Gastroesophageal sphincter (tissue), 4 donors: ENCODE results near the gene TECPR2. TPM values are rescaled to one million over a fixed set of nuclear protein-coding genes. Genes with fewer than 3 reads are reported as not detected.
A peak's percentile ranks its signal among the peaks of the same experiment; 100 is the strongest.

Source experiments
- ATAC-seq: fragments of 150-250 bp; one replicate; pipeline ENCODE4 v1.9.1; 2016; ENCODE audit warnings: mild to moderate bottlenecking, moderate library complexity
- H3K27ac ChIP-seq, 4 donors: fragments of 200-600 bp; sonication (generic) in 3 of 4; 1 replicate in 3 of 4; 2 replicates in 1 of 4; pipeline ENCODE4 v1.5.1; 2016 to 2019
- H3K27me3 ChIP-seq: fragments of 200-600 bp; sonication (generic); one replicate; pipeline ENCODE4 v1.5.1; 2019
- H3K36me3 ChIP-seq, 2 donors: fragments of 200-600 bp; sonication (generic); one replicate each; pipeline ENCODE4 v1.5.1; 2019; ENCODE audit warnings: control low read depth in 1 of 2
- H3K4me1 ChIP-seq, 3 donors: fragments of 200-600 bp; sonication (generic); 1 replicate in 2 of 3; 2 replicates in 1 of 3; pipeline ENCODE4 v1.5.1; 2016 to 2019; ENCODE audit warnings: control low read depth in 2 of 3
- H3K4me3 ChIP-seq, 2 donors: fragments of 200-600 bp; sonication (generic); one replicate each; pipeline ENCODE4 v1.5.1; 2019; ENCODE audit warnings: mild to moderate bottlenecking in 1 of 2, moderate library complexity in 1 of 2
- H3K9me3 ChIP-seq, 3 donors: fragments of 200-600 bp; sonication (generic); one replicate each; pipeline ENCODE4 v1.5.1; 2017 to 2019; ENCODE audit warnings: control low read depth in 2 of 3
- CTCF ChIP-seq, 4 experiments: fragments of 200-600 bp in 2 of 4; fragments of 450-650 bp in 2 of 4; sonication (generic) in 1 of 4; IDR thresholded peaks; one replicate each; pipeline ENCODE4 v1.5.1; 2017 to 2019; ENCODE audit warnings: antibody characterized with exemption in 4 of 4, mild to moderate bottlenecking in 2 of 4, moderate library complexity in 2 of 4
- EP300 ChIP-seq: sonication (generic); formaldehyde crosslinking; IDR thresholded peaks from one replicate; pipeline ENCODE4 v1.6.1; 2017; ENCODE audit warnings: antibody characterized with exemption, mild to moderate bottlenecking
- POLR2A ChIP-seq, 2 donors: fragments of 450-650 bp; IDR thresholded peaks; one replicate each; pipeline ENCODE4 v1.6.1; 2017; ENCODE audit warnings: antibody characterized with exemption in 2 of 2, mild to moderate bottlenecking in 2 of 2, moderate library complexity in 1 of 2
- POLR2AphosphoS5 ChIP-seq: sonication (generic); formaldehyde crosslinking; IDR thresholded peaks from one replicate; pipeline ENCODE4 v1.6.1; 2017; ENCODE audit warnings: antibody characterized with exemption
- WGBS, 2 donors: methylation state at CpG; one replicate each; pipeline ENCODE4 v1.1.5; 2018; ENCODE audit warnings: low coverage in 1 of 2; 5-methylcytosine and 5-hydroxymethylcytosine counted together
- total RNA-seq, 4 donors: library from RNA; depleted of rRNA; stranded (reverse); fragments of >200 nt; gene quantifications; one replicate each; pipeline ENCODE4 v1.1.0, GENCODE V29; 2016

The TECPR2 gene
- total RNA-seq, 4 donors from 2014 or later: 26.0 to 57.2 (median 30.5) TPM

DNA sequence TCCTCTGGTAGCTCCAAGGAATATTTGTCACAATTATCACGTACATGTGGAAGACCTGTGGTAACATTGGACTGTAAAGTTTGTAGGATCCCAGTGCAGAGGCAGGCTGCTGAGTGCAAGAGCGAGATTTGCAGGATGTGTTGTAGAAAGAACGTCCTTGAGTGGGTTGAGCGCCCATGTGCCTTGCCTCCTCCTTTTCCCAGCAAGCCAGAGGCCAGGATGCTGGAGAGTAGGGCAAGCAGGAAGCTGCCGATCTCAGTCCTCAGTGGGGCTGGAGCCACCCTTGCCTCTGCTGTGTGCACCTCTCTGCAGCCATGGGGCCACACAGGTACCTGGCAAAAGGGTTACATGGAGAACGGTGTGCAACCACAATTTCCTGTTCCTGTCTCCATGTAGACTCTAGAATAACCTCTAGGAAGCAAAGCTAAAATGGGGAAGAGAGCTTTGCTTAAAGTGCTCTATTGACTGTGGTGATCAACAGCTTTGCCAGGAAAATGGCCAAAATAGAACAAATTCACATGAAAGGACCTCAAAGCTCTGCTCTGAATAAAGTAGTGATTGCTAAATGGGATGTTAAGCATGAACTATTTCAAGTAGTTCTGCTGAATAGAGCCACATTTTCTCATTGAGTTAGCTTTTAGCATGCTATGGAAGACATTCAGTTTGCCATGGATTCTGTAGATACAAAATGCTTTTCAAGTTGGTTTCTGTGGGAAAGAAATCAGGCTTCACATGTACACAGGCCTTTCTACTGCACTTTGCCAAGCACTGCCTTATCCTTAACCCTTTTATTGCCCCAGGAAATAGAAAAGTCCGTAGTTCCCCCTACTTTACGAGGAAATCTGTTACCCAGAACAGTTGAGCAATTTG, 109.4 kb downstream of the TECPR2 start:
- Histone ChIP-seq H3K27ac (no peak overlapping the region), H3K36me3 (peaks cover 0 to 19% of the 10 kb centered on the region in 2 donors), H3K4me3 (no peak overlapping the region), H3K4me1 (peaks cover 0 to 6% (median 0%) of the 10 kb centered on the region in 3 donors), H3K27me3 (no peaks in the 10 kb centered on the region), H3K9me3 (no peaks in the 10 kb centered on the region)
- ATAC-seq: no peak
- WGBS, 2 donors: 63 to 97% methylated on average over 4 to 6 of the region's 8 CpGs
- TF ChIP-seq POLR2A (IDR thresholded peaks at IDR 0.05): no peak
- TF ChIP-seq CTCF (IDR thresholded peaks at IDR 0.05): no peak
- TF ChIP-seq POLR2AphosphoS5: no peak

GRCh38 chr14:102472791-102473150, 110.0 kb downstream of the TECPR2 start:
- no peaks in the 10 kb centered on the region for H3K9me3 ChIP-seq
- H3K27ac ChIP-seq: no peak overlapping the region
- 100% methylated on average over 1 of the region's 9 CpGs; no CpG with 5 or more reads in 1 of the 2 donors for WGBS, 2 donors
- H3K36me3 ChIP-seq: peaks cover 0 to 16% of the 10 kb centered on the region in 2 donors
- no peak for ATAC-seq
- no peak overlapping the region for H3K4me3 ChIP-seq
- H3K4me1 ChIP-seq: peaks cover 0 to 6% (median 0%) of the 10 kb centered on the region in 3 donors
- H3K27me3 ChIP-seq: no peaks in the 10 kb centered on the region
- TF ChIP-seq CTCF (IDR thresholded peaks at IDR 0.05): no peak
- TF ChIP-seq POLR2AphosphoS5: no peak
- TF ChIP-seq POLR2A (IDR thresholded peaks at IDR 0.05): no peak
- TF ChIP-seq EP300: no peak

DNA sequence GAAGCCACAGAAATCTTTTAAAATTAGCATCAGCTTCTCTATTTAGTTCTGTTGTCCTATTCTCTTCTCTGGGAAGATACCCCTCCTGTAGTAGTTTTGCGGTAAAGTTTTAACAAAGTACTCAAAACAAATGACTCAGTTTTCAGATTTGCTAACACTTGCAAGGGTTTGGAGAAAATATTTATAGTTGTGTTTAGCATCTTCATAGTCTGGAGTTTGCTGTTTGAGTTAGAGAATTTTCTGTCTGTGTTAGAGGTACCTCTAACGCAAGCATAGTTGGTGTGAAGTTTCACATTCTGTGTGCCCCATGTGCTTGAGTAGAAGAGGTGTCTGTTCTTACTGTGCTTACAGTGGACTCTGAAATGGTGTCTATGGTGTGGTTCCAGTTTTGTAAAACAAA, 110.8 kb downstream of the TECPR2 start:
- WGBS, 2 donors: 90% methylated on average over 1 to 2 of the region's 2 CpGs

GRCh38 chr14:102474934-102475333, 112.2 kb downstream of the TECPR2 start:
- Histone ChIP-seq H3K27me3 (no peaks in the 10 kb centered on the region), H3K36me3 (peaks cover 0 to 16% of the 10 kb centered on the region in 2 donors), H3K4me3 (no peak overlapping the region), H3K4me1 (peaks cover 0 to 14% (median 0%) of the 10 kb centered on the region in 3 donors), H3K27ac (no peak overlapping the region), H3K9me3 (no peaks in the 10 kb centered on the region)
- 30 to 83% methylated on average over 2 to 3 of the region's 5 CpGs for whole genome bisulfite sequencing, 2 donors
- TF ChIP-seq POLR2AphosphoS5 (no peak), EP300 (no peak), CTCF (IDR thresholded peaks at IDR 0.05) (no peak), POLR2A (IDR thresholded peaks at IDR 0.05) (no peak)
- peak; percentile 41 for ATAC-seq

More for the DNA sequence above, 110.8 kb downstream of the TECPR2 start:
- no peaks in the 10 kb centered on the region for H3K9me3 ChIP-seq
- peaks cover 0 to 16% of the 10 kb centered on the region in 2 donors for H3K36me3 ChIP-seq
- no peak overlapping the region for H3K4me3 ChIP-seq
- ATAC-seq: no peak
- H3K27ac ChIP-seq: no peak overlapping the region
- H3K4me1 ChIP-seq: peaks cover 0 to 6% (median 0%) of the 10 kb centered on the region in 3 donors
- TF ChIP-seq POLR2AphosphoS5 (no peak), POLR2A (IDR thresholded peaks at IDR 0.05) (no peak), CTCF (IDR thresholded peaks at IDR 0.05) (no peak)
- no peaks in the 10 kb centered on the region for H3K27me3 ChIP-seq

- no peak overlapping the region for H3K4me3 ChIP-seq
- TF ChIP-seq EP300 (no peak), POLR2A (IDR thresholded peaks at IDR 0.05) (no peak), POLR2AphosphoS5 (no peak), CTCF (IDR thresholded peaks at IDR 0.05) (no peak)
- no peak overlapping the region for H3K27ac ChIP-seq
- H3K9me3 ChIP-seq: peaks cover 0 to 5% (median 0%) of the 10 kb centered on the region in 3 donors
- 83 to 100% methylated on average over 2 of the region's 2 CpGs for WGBS, 2 donors
- peaks cover 0 to 15% of the 10 kb centered on the region in 2 donors for H3K36me3 ChIP-seq
- H3K4me1 ChIP-seq: peaks cover 0 to 15% (median 0%) of the 10 kb centered on the region in 3 donors
- no peaks in the 10 kb centered on the region for H3K27me3 ChIP-seq
- no peak for ATAC-seq
These were observed 116.4 kb downstream of the TECPR2 start for GRCh38 chr14:102479107-102479506.
